Activated naive CD4-positive, alpha-beta T cell treated with anti-CD3 and anti-CD28 coated beads, Interleukin-2, amount 50 U/mL, for 24 hours (primary cell): ENCODE results near the gene SSTR3.

Source experiments
- H3K27ac Mint-ChIP-seq: one replicate; pipeline ENCODE4 v1.8.0; 2021; ENCODE audit warnings: mild to moderate bottlenecking, mixed read lengths
- H3K27me3 Mint-ChIP-seq: one replicate; pipeline ENCODE4 v1.8.0; 2021; ENCODE audit warnings: mixed read lengths
- H3K36me3 Mint-ChIP-seq: one replicate; pipeline ENCODE4 v1.8.0; 2021; ENCODE audit warnings: mixed read lengths
- H3K4me1 Mint-ChIP-seq: one replicate; pipeline ENCODE4 v1.8.0; 2021; ENCODE audit warnings: mixed read lengths
- H3K4me3 Mint-ChIP-seq: one replicate; pipeline ENCODE4 v1.8.0; 2021; ENCODE audit warnings: mild to moderate bottlenecking, mixed read lengths
- H3K9me3 Mint-ChIP-seq: one replicate; pipeline ENCODE4 v1.8.0; 2021; ENCODE audit warnings: mixed read lengths

Gene SSTR3

DNA sequence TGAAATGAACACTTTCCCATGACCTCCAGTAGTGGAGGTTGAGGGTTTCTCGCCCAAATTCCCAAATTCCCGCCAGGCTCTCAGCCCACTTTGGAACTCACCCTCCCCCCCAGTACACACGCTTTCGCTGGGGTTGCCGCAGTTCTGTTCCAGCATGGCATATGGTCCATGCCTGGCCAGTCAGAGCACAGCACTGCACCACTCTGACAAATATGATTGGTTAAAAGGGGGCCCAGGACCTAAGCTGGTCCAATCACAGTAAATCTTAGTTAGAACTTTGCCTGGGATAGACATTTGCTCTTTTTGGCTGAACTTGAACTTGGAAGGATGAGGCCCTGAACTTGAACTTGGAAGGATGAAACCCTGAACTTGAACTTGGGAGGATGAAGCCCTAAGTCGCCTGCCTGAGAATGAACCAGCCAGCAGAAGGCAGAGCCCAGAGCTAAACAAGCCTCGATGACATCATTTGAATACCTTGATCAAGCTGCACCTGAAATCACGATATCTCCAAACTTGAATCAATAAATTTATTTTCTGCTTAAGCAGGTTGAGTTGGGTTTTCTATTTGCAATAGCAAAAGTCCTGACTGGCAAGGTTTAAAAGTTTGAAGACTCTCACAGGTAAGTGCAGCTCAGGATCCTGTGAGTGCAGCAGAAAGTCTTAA is 12.6 kb upstream of the SSTR3 start:
- Mint-ChIP-seq H3K4me1 (peaks cover 92% of the 10 kb centered on the region), H3K27ac (peak overlapping the region; percentile 94), H3K9me3 (peaks cover 5% of the 10 kb centered on the region), H3K36me3 (peaks cover 47% of the 10 kb centered on the region), H3K4me3 (no peak overlapping the region), H3K27me3 (no peaks in the 10 kb centered on the region)

DNA sequence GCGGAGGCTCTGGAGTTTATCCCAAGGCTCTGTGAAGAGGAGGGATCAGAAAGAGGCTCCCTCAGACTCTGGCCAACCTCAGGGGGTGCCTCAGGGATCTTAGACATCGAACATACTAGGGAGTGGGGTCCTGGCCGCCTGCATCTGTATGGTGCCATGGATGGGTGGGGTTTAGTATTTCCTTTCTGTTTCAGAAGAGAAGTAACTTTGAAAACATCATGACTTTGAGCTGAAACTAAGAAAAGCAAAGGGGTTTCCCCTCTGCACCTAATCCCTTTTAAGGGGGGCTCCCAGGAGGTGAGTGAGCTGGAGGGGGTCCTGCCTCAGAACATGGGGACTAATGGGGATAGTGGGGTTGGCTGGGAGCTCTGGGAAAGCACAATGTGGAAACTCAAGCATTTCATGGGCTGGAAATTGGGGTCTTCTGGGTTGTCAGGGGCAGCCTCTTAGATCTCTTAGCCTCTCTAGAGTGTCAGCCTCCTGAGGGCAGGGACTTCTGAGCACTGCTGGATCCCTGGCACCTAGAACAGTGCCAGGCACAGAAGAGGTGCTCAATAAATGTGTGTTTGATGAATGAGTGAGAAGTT is 11.8 kb upstream of the SSTR3 start:
- Mint-ChIP-seq H3K4me3 (peak overlapping the region; percentile 66), H3K27ac (peak overlapping the region; percentile 94), H3K36me3 (peaks cover 43% of the 10 kb centered on the region), H3K4me1 (peaks cover 92% of the 10 kb centered on the region), H3K9me3 (peaks cover 5% of the 10 kb centered on the region), H3K27me3 (no peaks in the 10 kb centered on the region)

DNA sequence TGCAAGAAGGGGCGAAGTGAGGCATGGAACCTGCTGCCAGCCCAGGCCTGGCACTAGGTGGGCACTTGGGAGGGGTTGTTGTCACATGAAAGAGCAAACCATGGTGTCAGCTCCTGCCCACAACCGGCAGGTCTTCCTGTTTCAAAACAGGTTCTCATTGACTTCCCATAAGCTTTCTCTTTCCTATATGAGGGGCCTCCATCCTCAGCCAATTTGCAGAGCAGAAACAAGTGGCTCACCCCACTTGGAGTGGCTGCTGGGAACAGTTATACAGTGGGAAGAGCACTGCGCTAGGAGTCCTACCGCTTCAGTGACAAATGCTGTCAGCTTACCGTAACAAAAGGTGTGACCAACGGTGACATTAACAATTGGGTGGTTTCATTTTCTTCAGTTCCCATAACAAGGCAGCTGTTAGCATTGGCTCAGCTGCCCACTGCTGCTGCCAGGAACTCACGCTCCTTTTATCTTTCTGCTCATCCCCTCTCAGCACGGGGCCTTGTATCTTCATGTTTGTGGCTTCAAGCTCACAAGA is 10.2 kb upstream of the SSTR3 start:
- peaks cover 5% of the 10 kb centered on the region for H3K9me3 Mint-ChIP-seq
- H3K27me3 Mint-ChIP-seq: no peaks in the 10 kb centered on the region
- peak overlapping the region; percentile 47 for H3K4me3 Mint-ChIP-seq
- H3K27ac Mint-ChIP-seq: peak overlapping the region; percentile 96
- peaks cover 37% of the 10 kb centered on the region for H3K36me3 Mint-ChIP-seq
- H3K4me1 Mint-ChIP-seq: peaks cover 92% of the 10 kb centered on the region

DNA sequence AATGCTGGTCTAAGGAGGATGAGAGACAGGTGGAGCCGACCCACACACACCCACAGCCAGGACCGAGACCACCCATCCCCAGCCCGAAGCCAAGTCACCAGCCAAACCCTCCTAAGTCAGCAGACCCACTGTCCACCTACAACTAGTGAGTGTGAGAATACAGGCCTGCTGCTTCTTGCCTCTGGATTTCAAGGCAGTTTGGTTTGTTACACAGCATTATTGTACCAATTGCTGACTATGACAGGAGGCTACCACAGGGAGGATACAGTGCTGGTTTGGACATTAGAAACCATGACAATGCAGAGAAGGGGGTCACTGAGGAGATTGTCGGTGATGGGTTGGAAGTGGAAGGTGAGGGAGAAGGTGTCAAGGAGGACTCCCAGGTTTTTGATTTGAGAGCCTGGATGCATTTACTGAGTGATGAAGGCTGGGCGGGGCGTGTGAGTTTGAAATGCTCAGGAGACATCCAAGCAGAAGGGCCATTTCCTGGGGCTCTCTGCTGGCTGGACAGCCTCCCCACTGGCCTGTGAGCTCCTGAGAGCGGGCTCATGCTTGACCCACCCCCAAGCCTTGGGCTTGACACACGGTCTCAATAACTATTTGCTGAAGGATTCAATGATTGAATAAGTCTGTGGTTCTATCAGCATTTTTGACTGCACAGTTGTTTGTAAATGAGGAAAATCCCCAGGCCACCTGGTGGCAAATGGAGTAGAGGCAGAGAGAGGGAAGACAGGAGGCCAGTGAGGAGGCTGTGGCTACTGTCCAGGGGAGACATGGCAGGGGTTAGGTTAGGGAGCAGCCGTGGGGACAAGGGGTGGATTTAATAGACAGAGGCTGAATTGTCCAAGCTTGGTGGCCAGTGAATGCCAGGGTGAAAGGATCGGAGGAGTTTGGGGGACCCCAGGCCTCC is 9.4 kb upstream of the SSTR3 start:
- H3K9me3 Mint-ChIP-seq: peaks cover 5% of the 10 kb centered on the region
- peak overlapping the region; percentile 60 for H3K4me3 Mint-ChIP-seq
- H3K27me3 Mint-ChIP-seq: no peaks in the 10 kb centered on the region
- H3K4me1 Mint-ChIP-seq: peaks cover 100% of the 10 kb centered on the region
- H3K36me3 Mint-ChIP-seq: peaks cover 38% of the 10 kb centered on the region
- H3K27ac Mint-ChIP-seq: peak overlapping the region; percentile 96

DNA sequence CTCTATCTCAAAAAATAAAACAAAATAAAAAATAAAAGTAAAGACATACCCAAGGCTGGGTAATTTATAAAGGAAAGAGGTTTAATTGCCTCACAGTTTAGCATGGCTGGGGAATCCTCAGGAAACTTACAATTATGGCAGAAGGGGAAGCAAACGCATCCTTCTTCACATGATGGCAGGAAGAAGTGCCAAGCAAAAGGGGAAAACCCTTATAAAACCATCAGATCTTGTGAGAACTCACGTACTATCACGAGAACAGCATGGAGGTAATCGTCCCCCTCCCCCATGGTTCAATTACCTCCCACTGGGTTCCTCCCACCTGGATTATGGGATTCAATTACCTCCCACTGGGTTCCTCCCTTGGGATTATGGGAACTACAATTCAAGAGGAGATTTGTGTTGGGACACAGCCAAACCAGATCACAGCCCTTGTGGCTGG is 8.3 kb upstream of the SSTR3 start:
- H3K27me3 Mint-ChIP-seq: no peaks in the 10 kb centered on the region
- H3K4me3 Mint-ChIP-seq: peak overlapping the region; percentile 68
- peaks cover 98% of the 10 kb centered on the region for H3K4me1 Mint-ChIP-seq
- peak overlapping the region; percentile 97 for H3K27ac Mint-ChIP-seq
- peaks cover 5% of the 10 kb centered on the region for H3K9me3 Mint-ChIP-seq
- H3K36me3 Mint-ChIP-seq: peaks cover 29% of the 10 kb centered on the region

DNA sequence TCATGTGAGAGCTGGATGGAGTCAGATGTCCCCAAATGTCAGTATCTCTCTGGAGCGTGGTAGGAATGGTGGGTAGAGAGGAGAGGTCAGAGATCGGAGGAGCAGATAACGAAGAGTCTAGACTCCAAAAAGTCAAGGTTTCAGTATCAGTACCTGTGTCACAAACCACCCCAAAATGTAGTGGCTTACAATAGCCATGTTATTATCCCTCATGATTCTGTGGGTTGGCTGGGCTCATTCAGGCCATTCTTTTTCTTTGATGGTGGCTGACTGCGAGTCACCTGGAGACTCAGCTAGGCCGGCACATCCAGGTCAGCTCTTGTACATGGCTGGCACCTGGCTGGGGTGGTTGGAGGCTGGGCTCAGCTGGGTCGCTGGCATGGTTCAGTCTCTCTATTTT is 7.3 kb upstream of the SSTR3 start:
- Mint-ChIP-seq H3K9me3 (peaks cover 5% of the 10 kb centered on the region), H3K36me3 (peaks cover 23% of the 10 kb centered on the region), H3K4me1 (peaks cover 98% of the 10 kb centered on the region), H3K27me3 (no peaks in the 10 kb centered on the region), H3K27ac (peak overlapping the region; percentile 96), H3K4me3 (peak overlapping the region; percentile 68)

DNA sequence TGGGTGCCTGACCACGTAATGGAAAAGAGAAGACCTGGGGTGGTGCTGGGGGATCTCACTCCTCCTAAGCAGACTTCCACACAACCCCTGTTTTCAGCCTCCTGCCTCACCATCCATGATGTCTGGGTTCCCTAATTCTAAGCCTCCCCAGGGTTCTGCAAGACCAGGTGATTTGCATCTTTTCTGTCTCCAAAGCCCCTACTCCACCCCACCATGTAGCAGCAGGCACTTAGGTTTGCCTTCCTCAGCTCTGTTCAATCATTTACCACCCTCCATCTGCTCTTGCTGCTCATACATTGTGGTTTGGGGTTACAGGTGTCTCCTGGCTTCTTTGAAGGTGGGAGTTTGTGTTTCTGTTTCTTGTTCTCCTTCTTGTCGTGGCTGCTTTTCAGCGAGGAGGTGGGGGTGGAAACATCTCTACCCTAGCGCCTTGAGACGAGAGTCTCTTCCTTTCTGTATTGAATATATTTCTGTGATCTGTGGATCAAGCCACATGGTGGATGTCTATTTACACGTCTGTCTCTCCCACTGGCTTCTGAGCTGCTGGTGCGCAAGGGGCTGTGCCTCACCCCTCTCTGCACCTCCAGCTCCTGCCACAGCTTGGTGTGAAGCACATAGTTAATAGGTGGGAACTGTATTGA is 6.6 kb upstream of the SSTR3 start:
- Mint-ChIP-seq H3K36me3 (peaks cover 19% of the 10 kb centered on the region), H3K9me3 (peaks cover 5% of the 10 kb centered on the region), H3K27me3 (no peaks in the 10 kb centered on the region), H3K4me3 (peak overlapping the region; percentile 68), H3K27ac (peak overlapping the region; percentile 96), H3K4me1 (peaks cover 97% of the 10 kb centered on the region)

DNA sequence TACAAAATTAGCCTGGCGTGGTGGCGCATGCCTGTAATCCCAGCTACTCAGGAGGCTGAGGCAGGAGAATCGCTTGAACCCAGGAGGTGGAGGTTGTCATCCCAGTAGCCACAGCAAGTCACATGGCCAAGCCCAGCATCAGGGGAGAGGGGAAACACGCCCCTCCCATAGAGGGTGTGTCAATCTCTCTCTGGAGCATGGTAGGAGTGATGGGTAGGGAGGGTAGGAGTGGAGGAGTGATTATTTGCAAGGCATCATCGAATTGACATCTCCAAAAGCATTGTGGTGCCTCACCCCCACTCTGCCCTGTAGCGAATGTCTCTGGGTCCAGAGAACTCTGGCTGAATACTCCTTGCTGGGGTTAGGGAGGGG is 6.1 kb upstream of the SSTR3 start:
- H3K27ac Mint-ChIP-seq: peak overlapping the region; percentile 88
- H3K4me3 Mint-ChIP-seq: peak overlapping the region; percentile 68

DNA sequence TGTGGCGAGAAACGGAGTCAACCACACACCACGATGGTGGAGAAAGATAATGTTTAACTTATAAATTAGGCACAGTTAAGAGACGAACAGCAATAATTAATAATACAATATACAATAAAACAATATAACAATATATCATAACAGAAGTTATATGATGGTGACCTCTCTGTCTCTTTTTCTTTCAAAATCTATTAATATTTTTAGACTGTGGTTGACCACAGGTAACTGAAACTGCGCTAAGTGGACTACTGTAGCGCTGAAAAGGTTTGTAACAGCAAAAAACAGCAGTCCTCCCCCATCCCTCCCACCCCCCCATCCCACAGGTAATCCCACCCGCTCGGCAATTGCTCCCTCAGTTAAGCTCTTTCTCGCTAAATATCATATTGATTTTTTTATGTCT is 3.6 kb upstream of the SSTR3 start:
- H3K27ac Mint-ChIP-seq: peak overlapping the region; percentile 42
- peaks cover 77% of the 10 kb centered on the region for H3K4me1 Mint-ChIP-seq
- H3K27me3 Mint-ChIP-seq: no peaks in the 10 kb centered on the region
- no peak overlapping the region for H3K4me3 Mint-ChIP-seq
- H3K9me3 Mint-ChIP-seq: peaks cover 3% of the 10 kb centered on the region
- H3K36me3 Mint-ChIP-seq: peaks cover 8% of the 10 kb centered on the region

More for the DNA sequence above, 6.1 kb upstream of the SSTR3 start:
- H3K27me3 Mint-ChIP-seq: no peaks in the 10 kb centered on the region
- H3K4me1 Mint-ChIP-seq: peaks cover 96% of the 10 kb centered on the region
- peaks cover 16% of the 10 kb centered on the region for H3K36me3 Mint-ChIP-seq
- peaks cover 5% of the 10 kb centered on the region for H3K9me3 Mint-ChIP-seq

DNA sequence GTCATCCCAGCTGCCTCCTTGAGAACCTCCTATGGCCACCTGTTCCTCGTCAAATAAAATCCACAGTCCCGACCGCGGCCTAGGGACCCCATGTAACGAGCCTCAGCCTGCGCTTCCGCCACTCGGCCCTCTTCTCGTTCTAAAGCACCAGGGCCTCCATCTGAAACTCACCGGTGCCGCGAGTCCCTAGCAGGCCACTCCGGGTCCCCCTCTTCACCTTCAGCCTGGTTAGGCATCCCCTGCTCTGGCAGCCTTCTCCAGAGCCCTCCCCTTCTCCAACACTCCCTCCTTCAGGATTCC is 2.4 kb upstream of the SSTR3 start:
- Mint-ChIP-seq H3K4me3 (no peak overlapping the region), H3K27ac (peak overlapping the region; percentile 30), H3K9me3 (no peaks in the 10 kb centered on the region), H3K36me3 (peaks cover 5% of the 10 kb centered on the region), H3K4me1 (peaks cover 72% of the 10 kb centered on the region), H3K27me3 (no peaks in the 10 kb centered on the region)

DNA sequence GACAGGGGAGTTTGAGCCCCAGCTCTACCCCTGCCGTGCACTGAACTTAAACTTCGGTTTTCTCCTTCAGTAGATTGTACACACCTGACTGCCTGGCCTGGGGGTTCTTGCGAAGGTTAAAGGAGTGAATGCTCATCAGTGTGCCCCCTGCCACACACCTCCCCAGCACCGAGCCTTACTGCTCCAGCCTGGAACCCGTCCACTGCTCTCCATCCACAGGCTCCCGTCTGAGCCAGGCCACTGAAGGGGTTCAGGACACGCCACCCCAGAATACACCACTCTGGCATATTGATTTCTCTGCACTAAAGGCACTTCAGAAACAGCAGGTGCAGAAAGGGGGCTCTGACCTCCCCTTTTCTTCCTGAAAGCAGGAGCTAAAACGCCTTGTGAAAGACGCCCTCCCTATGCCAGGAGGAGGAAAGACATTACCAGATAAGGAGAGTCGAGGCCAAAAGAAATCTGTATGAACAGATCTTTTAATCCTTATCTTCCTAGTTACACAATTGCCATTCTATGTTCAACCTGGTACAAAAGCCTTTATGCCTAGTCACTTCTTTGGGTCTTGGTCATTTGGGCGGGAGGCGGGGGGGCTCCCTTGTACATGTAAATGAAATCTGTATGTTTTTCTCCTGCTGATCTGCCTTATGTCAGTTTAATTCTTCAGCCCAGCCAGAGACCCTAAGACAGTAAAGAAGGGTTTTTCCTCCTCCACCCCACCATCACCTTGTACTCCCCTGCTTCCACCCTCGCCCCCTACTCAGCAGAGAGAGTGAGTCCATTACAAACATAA is 1.9 kb upstream of the SSTR3 start:
- H3K4me1 Mint-ChIP-seq: peaks cover 72% of the 10 kb centered on the region
- no peaks in the 10 kb centered on the region for H3K27me3 Mint-ChIP-seq
- no peak overlapping the region for H3K4me3 Mint-ChIP-seq
- H3K36me3 Mint-ChIP-seq: peaks cover 5% of the 10 kb centered on the region
- H3K27ac Mint-ChIP-seq: peak overlapping the region; percentile 30
- no peaks in the 10 kb centered on the region for H3K9me3 Mint-ChIP-seq

DNA sequence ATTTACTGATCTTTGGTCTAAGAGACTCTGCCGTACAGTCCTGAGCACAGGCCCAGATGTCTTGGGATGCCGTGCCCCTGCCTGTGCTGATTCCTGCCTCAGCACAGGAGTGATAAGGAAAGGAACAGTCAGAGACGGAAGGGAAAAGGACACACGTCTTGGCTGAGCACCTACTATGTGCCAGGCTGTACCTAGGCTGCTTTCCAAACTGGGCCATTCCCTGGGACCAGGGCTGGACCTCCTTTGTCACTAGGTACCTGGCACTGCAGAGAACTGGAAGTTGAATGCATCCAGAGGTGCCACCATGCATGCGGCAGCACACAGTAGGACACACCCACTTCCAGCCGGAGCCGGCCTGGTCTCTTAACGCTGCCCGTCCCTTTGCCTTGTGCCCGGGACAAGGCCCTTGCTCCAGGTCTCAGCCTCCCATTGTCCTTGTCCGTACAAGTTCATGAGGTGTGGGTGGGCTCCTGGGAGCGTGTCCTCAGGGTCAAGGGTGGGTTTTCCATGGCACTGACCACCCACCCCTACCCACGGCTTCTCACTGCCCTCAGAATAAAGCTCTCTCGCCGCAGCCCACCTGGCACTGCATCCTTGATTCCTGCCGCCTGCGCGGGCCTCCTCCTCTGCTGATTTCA is 1.1 kb upstream of the SSTR3 start:
- Mint-ChIP-seq H3K36me3 (peaks cover 5% of the 10 kb centered on the region), H3K27me3 (no peaks in the 10 kb centered on the region), H3K4me1 (peaks cover 72% of the 10 kb centered on the region), H3K27ac (no peak overlapping the region), H3K9me3 (no peaks in the 10 kb centered on the region), H3K4me3 (no peak overlapping the region)

DNA sequence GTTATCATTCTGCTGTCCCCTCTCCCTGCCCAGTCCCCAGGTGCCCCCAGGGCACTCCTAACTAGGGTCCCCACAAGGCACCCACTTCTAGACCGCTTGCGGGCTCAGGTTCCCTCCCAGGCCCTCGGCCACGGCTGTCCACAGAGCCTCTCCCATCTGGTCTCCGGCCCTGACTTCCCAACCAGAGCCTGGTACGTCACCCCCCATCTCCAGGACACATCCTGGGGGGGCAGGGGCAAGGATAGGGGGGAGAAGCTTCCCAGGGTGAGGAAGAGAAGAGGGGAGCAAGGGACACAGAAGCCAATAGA is 457 bp downstream of the SSTR3 start:
- peaks cover 2% of the 10 kb centered on the region for H3K36me3 Mint-ChIP-seq
- H3K9me3 Mint-ChIP-seq: no peaks in the 10 kb centered on the region
- no peak overlapping the region for H3K4me3 Mint-ChIP-seq
- no peaks in the 10 kb centered on the region for H3K27me3 Mint-ChIP-seq
- H3K27ac Mint-ChIP-seq: no peak overlapping the region
- peaks cover 71% of the 10 kb centered on the region for H3K4me1 Mint-ChIP-seq

DNA sequence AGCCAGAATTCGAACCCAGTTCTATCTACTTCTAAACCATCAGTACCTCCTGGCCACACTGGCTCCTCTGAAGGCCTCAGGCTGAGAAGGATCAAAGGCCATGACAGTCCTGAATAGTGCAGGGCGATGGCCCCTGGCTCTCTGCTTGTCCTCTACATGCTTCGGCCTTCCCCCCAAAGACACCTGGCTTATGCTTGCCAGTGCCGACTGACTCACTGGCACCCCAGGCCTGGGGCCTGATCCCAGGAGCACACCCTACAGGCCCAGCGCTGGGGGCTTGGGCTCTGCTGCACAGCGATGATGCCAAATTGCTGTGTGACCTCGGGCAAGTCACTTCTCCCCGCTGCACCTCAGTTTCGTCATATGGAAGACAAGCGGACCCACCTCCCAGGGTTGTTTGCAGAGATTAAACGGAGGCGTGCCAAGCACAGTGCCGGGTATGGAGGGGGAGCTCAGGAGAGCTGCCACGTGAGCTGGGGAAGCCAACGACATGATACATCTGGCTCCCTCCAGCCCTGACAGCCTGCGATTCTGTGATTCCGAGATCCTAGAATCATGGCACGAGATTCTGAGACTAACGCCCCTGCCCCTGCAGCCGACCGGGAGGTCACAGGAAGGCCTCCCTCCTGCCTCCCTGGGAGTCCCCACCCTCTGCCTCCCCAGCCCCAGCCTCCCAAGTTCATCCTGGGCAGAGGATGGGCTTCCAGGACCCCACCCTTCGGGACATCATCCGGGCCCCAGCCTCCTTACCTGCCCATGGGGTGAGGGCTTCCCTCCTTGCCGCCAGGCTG is 1.0 kb downstream of the SSTR3 start:
- no peak overlapping the region for H3K27ac Mint-ChIP-seq
- no peaks in the 10 kb centered on the region for H3K27me3 Mint-ChIP-seq
- no peak overlapping the region for H3K4me3 Mint-ChIP-seq
- H3K9me3 Mint-ChIP-seq: no peaks in the 10 kb centered on the region
- H3K36me3 Mint-ChIP-seq: peaks cover 2% of the 10 kb centered on the region
- H3K4me1 Mint-ChIP-seq: peaks cover 68% of the 10 kb centered on the region
